CD4-positive, CD25-positive, alpha-beta regulatory T cell (primary cell): ENCODE measurements around the gene CAPN14. TPM values are rescaled to one million over a fixed set of nuclear protein-coding genes. Genes with fewer than 3 reads are reported as not detected.
"Not testable (repeated sequence)": the region's sequence is repeated elsewhere in the genome, so short reads cannot be mapped to it uniquely, and the experiment has no call there.

Experiments used
- ATAC-seq, 2 donors: fragments of 150-1000 bp; cut with Tn5 transposase; one replicate each; pipeline ENCODE4 v1.10.0; 2021; ENCODE audit warnings: low read depth in 2 of 2, moderate number of reproducible peaks in 2 of 2, moderate library complexity in 1 of 2
- DNase-seq, 3 donors: peaks; one replicate each; pipeline versions ENCODE4 v3.0.0 to v3.0.0-alpha.2; 2012 to 2022; ENCODE audit warnings: mixed read lengths in 1 of 3
- H3K27ac ChIP-seq: one replicate; pipeline ENCODE4 v1.7.0; 2013; ENCODE audit warnings: mild to moderate bottlenecking, low read length; ENCODE audit not compliant: insufficient read depth, poor library complexity, severe bottlenecking
- H3K27me3 ChIP-seq: one replicate; pipeline ENCODE4 v1.7.0; 2013; ENCODE audit warnings: low read length; ENCODE audit not compliant: control insufficient read depth, insufficient read depth
- H3K36me3 ChIP-seq: one replicate; pipeline ENCODE4 v1.7.0; 2013; ENCODE audit warnings: mild to moderate bottlenecking, low read length, moderate library complexity; ENCODE audit not compliant: control insufficient read depth, insufficient read depth
- H3K4me1 ChIP-seq: 2 replicates; pipeline ENCODE4 v1.7.0; 2013; ENCODE audit warnings: mild to moderate bottlenecking, low read length; ENCODE audit not compliant: insufficient read depth, control insufficient read depth, poor library complexity, severe bottlenecking
- H3K4me3 ChIP-seq: one replicate; pipeline ENCODE4 v1.7.0; 2013; ENCODE audit warnings: low read depth, mild to moderate bottlenecking, low read length, moderate library complexity
- H3K9me3 ChIP-seq, 2 experiments: 1 replicate in 1 of 2; 2 replicates in 1 of 2; pipeline ENCODE4 v1.7.0; 2013; ENCODE audit warnings: low read length in 2 of 2, mild to moderate bottlenecking in 1 of 2, moderate library complexity in 1 of 2; ENCODE audit not compliant: control insufficient read depth in 2 of 2
- H3K27ac Mint-ChIP-seq, 3 donors: one replicate each; pipeline ENCODE4 v1.8.0; 2020 to 2022; ENCODE audit warnings: mild to moderate bottlenecking in 3 of 3, mixed read lengths in 3 of 3, moderate library complexity in 2 of 3
- H3K27me3 Mint-ChIP-seq: one replicate; pipeline ENCODE4 v1.8.0; 2022; ENCODE audit warnings: mild to moderate bottlenecking, mixed read lengths
- H3K36me3 Mint-ChIP-seq: one replicate; pipeline ENCODE4 v1.8.0; 2020; ENCODE audit warnings: mixed read lengths
- H3K4me1 Mint-ChIP-seq, 4 donors: one replicate each; pipeline ENCODE4 v1.8.0; 2020 to 2022; ENCODE audit warnings: mixed read lengths in 4 of 4, mild to moderate bottlenecking in 1 of 4
- H3K4me3 Mint-ChIP-seq, 4 donors: one replicate each; pipeline ENCODE4 v1.8.0; 2020 to 2022; ENCODE audit warnings: mild to moderate bottlenecking in 4 of 4, mixed read lengths in 4 of 4, moderate library complexity in 3 of 4
- H3K9me3 Mint-ChIP-seq, 7 donors: one replicate each; pipeline ENCODE4 v1.8.0; 2020 to 2022; ENCODE audit warnings: mixed read lengths in 7 of 7, mild to moderate bottlenecking in 3 of 7, moderate library complexity in 2 of 7
- polyA plus RNA-seq, 4 donors: library from polyadenylated mRNA; unstranded; fragments of 300-500 nt; fragmentation: Illumina TruSeq; gene quantifications; one replicate each; pipeline ENCODE4 v1.2.3, GENCODE V29; 2021
- total RNA-seq: library from RNA; stranded (reverse); gene quantifications from one replicate; pipeline ENCODE4 v1.2.3, GENCODE V29; 2022

Gene CAPN14
- total and polyA plus RNA-seq, 5 donors from 2014 or later, result 0.08 to 0.20 (median 0.10) TPM; not detected in 2

- Mint-ChIP-seq H3K36me3 (peaks cover 4% of the 10 kb centered on the region), H3K9me3 (peaks cover 0 to 2% (median 0%) of the 10 kb centered on the region in 7 donors), H3K27ac (no peak overlapping the region), H3K27me3 (peaks cover 4% of the 10 kb centered on the region), H3K4me3 (no peak overlapping the region), H3K4me1 (no peaks in the 10 kb centered on the region)
- H3K27me3 ChIP-seq, result no peaks in the 10 kb centered on the region
- H3K4me1 ChIP-seq, result no peaks in the 10 kb centered on the region
- no peaks in the 10 kb centered on the region for H3K9me3 ChIP-seq
- no peak overlapping the region for H3K4me3 ChIP-seq
- H3K27ac ChIP-seq, result no peak overlapping the region
- ATAC-seq, result no peak
- H3K36me3 ChIP-seq, result no peaks in the 10 kb centered on the region
- DNase-seq, result no peak
Measured at GRCh38 chr2:31189141-31189540, 28.2 kb downstream of the CAPN14 start.

- ATAC-seq (no peak), DNase-seq (no peak)
- Histone ChIP-seq H3K4me1 (no peaks in the 10 kb centered on the region), H3K27ac (no peak overlapping the region), H3K36me3 (no peaks in the 10 kb centered on the region), H3K27me3 (no peaks in the 10 kb centered on the region), H3K9me3 (no peaks in the 10 kb centered on the region), H3K4me3 (no peak overlapping the region)
- Mint-ChIP-seq H3K36me3 (peaks cover 2% of the 10 kb centered on the region), H3K4me1 (no peaks in the 10 kb centered on the region), H3K4me3 (no peak overlapping the region), H3K27me3 (peaks cover 4% of the 10 kb centered on the region), H3K27ac (no peak overlapping the region), H3K9me3 (peaks cover 0 to 2% (median 0%) of the 10 kb centered on the region in 7 donors)
Measured at GRCh38 chr2:31188131-31188530, 29.2 kb downstream of the CAPN14 start.

GRCh38 chr2:31187166-31187565 is 30.1 kb downstream of the CAPN14 start:
- Histone ChIP-seq H3K36me3 (no peaks in the 10 kb centered on the region), H3K27ac (no peak overlapping the region), H3K4me3 (no peak overlapping the region), H3K4me1 (no peaks in the 10 kb centered on the region), H3K9me3 (no peaks in the 10 kb centered on the region), H3K27me3 (no peaks in the 10 kb centered on the region)
- Mint-ChIP-seq H3K36me3 (no peaks in the 10 kb centered on the region), H3K27ac (no peak overlapping the region), H3K9me3 (peaks cover 0 to 2% (median 0%) of the 10 kb centered on the region in 7 donors), H3K27me3 (peaks cover 4% of the 10 kb centered on the region), H3K4me3 (no peak overlapping the region), H3K4me1 (no peaks in the 10 kb centered on the region)
- DNase-seq (no peak), ATAC-seq (no peak)

GRCh38 chr2:31183973-31184372 is 33.3 kb downstream of the CAPN14 start:
- not testable (repeated sequence) for H3K9me3 ChIP-seq, H3K36me3 ChIP-seq, DNase-seq, H3K27ac ChIP-seq, H3K27ac Mint-ChIP-seq, ATAC-seq, H3K4me3 Mint-ChIP-seq, H3K27me3 ChIP-seq, H3K9me3 Mint-ChIP-seq, H3K4me1 Mint-ChIP-seq, H3K4me1 ChIP-seq, H3K36me3 Mint-ChIP-seq, H3K4me3 ChIP-seq, H3K27me3 Mint-ChIP-seq

GRCh38 chr2:31176742-31177141 is 40.6 kb downstream of the CAPN14 start:
- no peaks in the 10 kb centered on the region for H3K4me1 ChIP-seq
- Mint-ChIP-seq H3K27ac (no peak overlapping the region), H3K36me3 (no peaks in the 10 kb centered on the region), H3K9me3 (no peaks in the 10 kb centered on the region), H3K4me3 (no peak overlapping the region), H3K27me3 (peaks cover 10% of the 10 kb centered on the region), H3K4me1 (no peaks in the 10 kb centered on the region)
- no peaks in the 10 kb centered on the region for H3K36me3 ChIP-seq
- H3K4me3 ChIP-seq, result no peak overlapping the region
- ATAC-seq, result no peak
- no peak overlapping the region for H3K27ac ChIP-seq
- H3K27me3 ChIP-seq, result no peaks in the 10 kb centered on the region
- DNase-seq, result no peak
- H3K9me3 ChIP-seq, result no peaks in the 10 kb centered on the region

- Mint-ChIP-seq H3K36me3 (no peaks in the 10 kb centered on the region), H3K4me1 (no peaks in the 10 kb centered on the region), H3K27me3 (peaks cover 20% of the 10 kb centered on the region), H3K4me3 (no peak overlapping the region), H3K27ac (no peak overlapping the region), H3K9me3 (no peaks in the 10 kb centered on the region)
- ATAC-seq (no peak), DNase-seq (no peak)
- Histone ChIP-seq H3K4me1 (no peaks in the 10 kb centered on the region), H3K36me3 (no peaks in the 10 kb centered on the region), H3K27ac (no peak overlapping the region), H3K27me3 (no peaks in the 10 kb centered on the region), H3K4me3 (no peak overlapping the region), H3K9me3 (no peaks in the 10 kb centered on the region)
Measured at GRCh38 chr2:31171142-31171541, 46.2 kb downstream of the CAPN14 start.

- peak; percentile 8 to 65 (median 34) for DNase-seq
- H3K36me3 Mint-ChIP-seq, result no peaks in the 10 kb centered on the region
- no peaks in the 10 kb centered on the region for H3K36me3 ChIP-seq
- peak in 1 of 2 donors; percentile 64 for ATAC-seq
- H3K4me1 Mint-ChIP-seq, result no peaks in the 10 kb centered on the region
- H3K27ac ChIP-seq, result no peak overlapping the region
- H3K27ac Mint-ChIP-seq, result no peak overlapping the region
- no peaks in the 10 kb centered on the region for H3K9me3 Mint-ChIP-seq
- no peak overlapping the region for H3K4me3 Mint-ChIP-seq
- H3K9me3 ChIP-seq, result no peaks in the 10 kb centered on the region
- H3K4me3 ChIP-seq, result no peak overlapping the region
- H3K27me3 ChIP-seq, result no peaks in the 10 kb centered on the region
- H3K4me1 ChIP-seq, result no peaks in the 10 kb centered on the region
- peaks cover 20% of the 10 kb centered on the region for H3K27me3 Mint-ChIP-seq
Measured at GRCh38 chr2:31170071-31170698, 47.1 kb downstream of the CAPN14 start.

- Mint-ChIP-seq H3K27me3 (peaks cover 27% of the 10 kb centered on the region), H3K4me3 (no peak overlapping the region), H3K36me3 (no peaks in the 10 kb centered on the region), H3K27ac (no peak overlapping the region), H3K9me3 (no peaks in the 10 kb centered on the region), H3K4me1 (peaks cover 0 to 3% (median 0%) of the 10 kb centered on the region in 4 donors)
- no peak for ATAC-seq
- Histone ChIP-seq H3K27ac (no peak overlapping the region), H3K4me3 (no peak overlapping the region), H3K4me1 (no peaks in the 10 kb centered on the region), H3K27me3 (no peaks in the 10 kb centered on the region), H3K9me3 (no peaks in the 10 kb centered on the region), H3K36me3 (no peaks in the 10 kb centered on the region)
- DNase-seq, result no peak
Measured at GRCh38 chr2:31168291-31168690, 49.0 kb downstream of the CAPN14 start.
